Trophoblast cell (in vitro differentiated cells and primary cell): Measurements from ENCODE around the gene SLC43A2.

Experiments used
- DNase-seq, 2 donors: peaks; one replicate each; pipeline ENCODE4 v3.0.0-alpha.2; 2016
- H2AFZ ChIP-seq: 2 replicates; pipeline ENCODE4 v1.6.1; 2013; ENCODE audit warnings: low read length, moderate library complexity, mild to moderate bottlenecking; ENCODE audit not compliant: insufficient read depth, poor library complexity
- H2AK5ac ChIP-seq: 2 replicates; pipeline ENCODE4 v1.6.1; 2013; ENCODE audit warnings: mild to moderate bottlenecking, low read length
- H2BK120ac ChIP-seq: 2 replicates; pipeline ENCODE4 v1.6.1; 2013; ENCODE audit warnings: low read length, mild to moderate bottlenecking, moderate library complexity; ENCODE audit not compliant: insufficient read depth, poor library complexity
- H2BK12ac ChIP-seq: 2 replicates; pipeline ENCODE4 v1.6.1; 2013; ENCODE audit warnings: mild to moderate bottlenecking, low read length, moderate library complexity
- H2BK5ac ChIP-seq: 2 replicates; pipeline ENCODE4 v1.6.1; 2013; ENCODE audit warnings: low read length, low read depth, moderate library complexity, mild to moderate bottlenecking; ENCODE audit not compliant: poor library complexity
- H3K14ac ChIP-seq: 2 replicates; pipeline ENCODE4 v1.6.1; 2013; ENCODE audit warnings: mild to moderate bottlenecking, low read length
- H3K18ac ChIP-seq: 2 replicates; pipeline ENCODE4 v1.6.1; 2013; ENCODE audit warnings: mild to moderate bottlenecking, low read length
- H3K23ac ChIP-seq: 2 replicates; pipeline ENCODE4 v1.6.1; 2013; ENCODE audit warnings: low read length
- H3K27ac ChIP-seq: 2 replicates; pipeline ENCODE4 v1.5.1; 2013; ENCODE audit warnings: low read depth, mild to moderate bottlenecking, inconsistent platforms, low read length, moderate library complexity
- H3K27me3 ChIP-seq: 2 replicates; pipeline ENCODE4 v1.6.1; 2013; ENCODE audit warnings: inconsistent platforms, mild to moderate bottlenecking, low read length, moderate library complexity; ENCODE audit not compliant: insufficient read depth
- H3K36me3 ChIP-seq, 2 experiments: 1 replicate in 1 of 2; 2 replicates in 1 of 2; pipeline ENCODE4 v1.6.1; 2013; ENCODE audit warnings: low read length in 2 of 2, mild to moderate bottlenecking in 2 of 2, moderate library complexity in 1 of 2; ENCODE audit not compliant: insufficient read depth in 2 of 2, control insufficient read depth in 1 of 2
- H3K4ac ChIP-seq: 2 replicates; pipeline ENCODE4 v1.6.1; 2013; ENCODE audit warnings: low read depth, mild to moderate bottlenecking, low read length, moderate library complexity
- H3K4me1 ChIP-seq, 2 experiments: 1 replicate in 1 of 2; 2 replicates in 1 of 2; pipeline ENCODE4 v1.6.1; 2013; ENCODE audit warnings: low read length in 2 of 2, mild to moderate bottlenecking in 2 of 2, moderate library complexity in 1 of 2; ENCODE audit not compliant: insufficient read depth in 2 of 2, control insufficient read depth in 1 of 2
- H3K4me2 ChIP-seq: 2 replicates; pipeline ENCODE4 v1.6.1; 2013; ENCODE audit warnings: inconsistent platforms, mild to moderate bottlenecking, low read length, moderate library complexity
- H3K4me3 ChIP-seq: 2 replicates; pipeline ENCODE4 v1.5.1; 2013; ENCODE audit warnings: mild to moderate bottlenecking, low read depth, low read length, inconsistent platforms
- H3K79me1 ChIP-seq: one replicate; pipeline ENCODE4 v1.6.1; 2013; ENCODE audit warnings: low read length
- H3K79me2 ChIP-seq: 2 replicates; pipeline ENCODE4 v1.6.1; 2013; ENCODE audit warnings: low read length, mild to moderate bottlenecking; ENCODE audit not compliant: control insufficient read depth, insufficient read depth, poor library complexity
- H3K9ac ChIP-seq: 2 replicates; pipeline ENCODE4 v1.6.1; 2013; ENCODE audit warnings: mild to moderate bottlenecking, low read length
- H3K9me3 ChIP-seq: 2 replicates; pipeline ENCODE4 v1.6.1; 2013; ENCODE audit warnings: low read depth, mild to moderate bottlenecking, control low read depth, inconsistent platforms, low read length; ENCODE audit not compliant: insufficient read depth
- H4K12ac ChIP-seq: 2 replicates; pipeline ENCODE4 v1.6.1; 2013; ENCODE audit warnings: low read depth, mild to moderate bottlenecking, low read length, moderate library complexity
- H4K8ac ChIP-seq: 2 replicates; pipeline ENCODE4 v1.6.1; 2013; ENCODE audit warnings: low read depth, mild to moderate bottlenecking, low read length, moderate library complexity
- H4K91ac ChIP-seq: one replicate; pipeline ENCODE4 v1.6.1; 2013; ENCODE audit warnings: low read depth, mild to moderate bottlenecking, low read length, moderate library complexity
- WGBS: extraction: QIAGEN DNeasy Blood & Tissue Kit; methylation state at CpG from one replicate; pipeline ENCODE4 v1.1.7; 2013; ENCODE audit warnings: missing lambda C conversion rate; ENCODE audit not compliant: insufficient read length, insufficient coverage; ENCODE audit errors: extremely low coverage; 5-methylcytosine and 5-hydroxymethylcytosine counted together

Gene SLC43A2

DNA sequence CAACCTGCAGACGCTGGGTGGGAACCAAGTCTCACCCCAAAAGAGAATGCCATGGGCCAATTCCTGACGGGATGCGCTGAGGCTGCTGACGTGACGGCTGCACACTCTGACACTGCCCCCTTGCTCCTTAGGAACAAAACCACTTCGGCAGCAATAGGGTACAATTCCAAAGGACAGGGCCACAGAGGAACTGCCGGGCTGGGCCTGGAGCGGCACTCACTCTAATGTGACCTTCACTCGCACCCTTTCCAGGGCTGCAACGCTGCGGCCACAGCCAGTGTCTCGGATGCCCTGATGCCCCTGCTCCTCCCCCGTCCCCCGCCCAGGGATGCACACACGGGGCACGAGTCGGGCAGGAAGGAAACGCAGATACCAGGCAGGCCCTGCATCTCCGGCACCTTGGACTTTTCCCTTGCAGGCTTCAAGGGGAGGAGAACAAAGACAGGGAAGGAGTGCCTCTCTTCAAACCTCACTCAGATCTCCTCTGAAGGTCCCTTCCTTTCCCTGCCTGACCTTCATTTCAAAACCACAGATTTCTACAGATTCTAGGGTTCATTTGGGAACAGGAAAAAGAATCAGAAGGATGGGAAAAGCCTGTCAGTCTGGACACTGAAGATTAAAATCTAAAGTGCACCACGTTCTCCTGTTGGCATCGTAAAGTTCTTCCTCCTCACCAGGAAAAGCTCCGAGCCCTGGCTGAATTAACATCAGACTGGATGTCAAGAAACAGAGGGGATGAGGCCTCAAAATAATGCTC is 68.4 kb downstream of the SLC43A2 start:
- no peak overlapping the region for H2BK12ac ChIP-seq
- no peak overlapping the region for H3K23ac ChIP-seq
- H3K79me2 ChIP-seq = peaks cover 26% of the 10 kb centered on the region
- H2AK5ac ChIP-seq = peak overlapping the region; percentile 16
- H4K12ac ChIP-seq = no peak overlapping the region
- H2AFZ ChIP-seq = peak overlapping the region; percentile 23
- H4K8ac ChIP-seq = no peak overlapping the region
- no peak overlapping the region for H4K91ac ChIP-seq
- no peaks in the 10 kb centered on the region for H3K27me3 ChIP-seq
- no peak overlapping the region for H3K4me3 ChIP-seq
- no CpG with 5 or more reads among the region's 22 CpGs for WGBS
- H3K18ac ChIP-seq = no peak overlapping the region
- H3K36me3 ChIP-seq = peaks cover 11 to 13% of the 10 kb centered on the region in 2 experiments
- H3K79me1 ChIP-seq = peaks cover 9% of the 10 kb centered on the region
- no peak overlapping the region for H3K9ac ChIP-seq
- H3K9me3 ChIP-seq = no peaks in the 10 kb centered on the region
- no peak overlapping the region for H2BK120ac ChIP-seq
- H3K27ac ChIP-seq = no peak overlapping the region
- DNase-seq = no peak
- no peak overlapping the region for H3K14ac ChIP-seq
- H3K4me2 ChIP-seq = no peak overlapping the region
- no peak overlapping the region for H2BK5ac ChIP-seq
- peaks cover 23 to 33% of the 10 kb centered on the region in 2 experiments for H3K4me1 ChIP-seq
- peak overlapping the region; percentile 24 for H3K4ac ChIP-seq

DNA sequence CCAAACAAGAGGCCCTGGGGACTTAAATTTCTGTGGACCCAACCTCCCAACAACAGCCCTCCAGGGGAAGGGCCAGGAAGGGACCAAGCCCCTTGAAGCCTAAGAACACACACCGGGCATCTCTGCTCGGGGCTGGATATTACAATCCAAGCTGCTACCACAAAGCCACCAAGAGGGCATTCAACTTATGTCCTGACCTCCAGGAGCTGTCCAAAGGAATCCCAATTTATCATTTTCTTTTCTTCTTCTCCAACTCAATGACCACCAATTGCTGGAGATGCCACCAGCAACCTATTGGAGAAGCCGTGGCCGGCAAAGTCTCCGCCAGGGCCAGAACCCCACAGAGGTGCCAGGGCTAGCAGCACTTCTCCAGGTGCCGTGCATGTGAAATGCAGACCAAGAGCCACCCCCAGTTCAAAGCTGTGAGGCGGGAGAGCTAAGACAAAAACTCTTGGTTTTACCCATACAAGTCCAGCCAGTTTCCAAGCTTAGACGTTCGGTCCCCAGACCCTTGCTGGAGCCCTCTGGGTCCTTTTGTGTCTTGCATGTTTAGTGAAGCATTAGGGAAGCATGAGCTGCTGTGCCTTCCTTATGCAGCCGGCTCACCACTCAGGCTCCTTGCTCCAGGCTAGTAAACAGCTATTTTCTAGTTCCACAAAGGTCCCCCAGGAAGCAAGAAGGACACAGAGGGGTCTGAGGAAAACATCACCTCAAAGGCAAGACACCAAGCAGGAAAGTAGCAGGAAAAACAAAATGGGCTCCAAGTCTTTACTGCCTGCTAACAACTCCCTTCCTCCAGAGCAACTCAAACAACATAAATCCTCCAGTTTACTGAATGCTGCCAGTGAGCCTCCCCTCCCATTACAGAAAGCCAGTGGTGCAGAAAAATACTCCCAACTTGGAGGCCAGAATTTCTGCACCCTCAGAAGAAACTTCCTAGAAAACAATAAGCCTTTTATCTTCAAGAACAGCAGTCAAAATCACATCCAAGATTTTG is 69.3 kb downstream of the SLC43A2 start:
- H2BK5ac ChIP-seq = no peak overlapping the region
- H3K27ac ChIP-seq = peak overlapping the region; percentile 32
- no CpG with 5 or more reads among the region's 10 CpGs for WGBS
- no peak overlapping the region for H2BK12ac ChIP-seq
- H2BK120ac ChIP-seq = no peak overlapping the region
- no peak for DNase-seq
- no peak overlapping the region for H3K18ac ChIP-seq
- H3K4me2 ChIP-seq = no peak overlapping the region
- H4K8ac ChIP-seq = no peak overlapping the region
- peaks cover 12% of the 10 kb centered on the region for H3K79me1 ChIP-seq
- no peak overlapping the region for H2AK5ac ChIP-seq
- H4K12ac ChIP-seq = no peak overlapping the region
- peaks cover 28 to 38% of the 10 kb centered on the region in 2 experiments for H3K4me1 ChIP-seq
- no peak overlapping the region for H2AFZ ChIP-seq
- no peaks in the 10 kb centered on the region for H3K27me3 ChIP-seq
- no peak overlapping the region for H3K4me3 ChIP-seq
- H4K91ac ChIP-seq = no peak overlapping the region
- H3K36me3 ChIP-seq = peaks cover 11 to 13% of the 10 kb centered on the region in 2 experiments
- peak overlapping the region; percentile 34 for H3K4ac ChIP-seq
- H3K23ac ChIP-seq = no peak overlapping the region
- no peak overlapping the region for H3K9ac ChIP-seq
- H3K79me2 ChIP-seq = peaks cover 26% of the 10 kb centered on the region
- no peak overlapping the region for H3K14ac ChIP-seq
- no peaks in the 10 kb centered on the region for H3K9me3 ChIP-seq

DNA sequence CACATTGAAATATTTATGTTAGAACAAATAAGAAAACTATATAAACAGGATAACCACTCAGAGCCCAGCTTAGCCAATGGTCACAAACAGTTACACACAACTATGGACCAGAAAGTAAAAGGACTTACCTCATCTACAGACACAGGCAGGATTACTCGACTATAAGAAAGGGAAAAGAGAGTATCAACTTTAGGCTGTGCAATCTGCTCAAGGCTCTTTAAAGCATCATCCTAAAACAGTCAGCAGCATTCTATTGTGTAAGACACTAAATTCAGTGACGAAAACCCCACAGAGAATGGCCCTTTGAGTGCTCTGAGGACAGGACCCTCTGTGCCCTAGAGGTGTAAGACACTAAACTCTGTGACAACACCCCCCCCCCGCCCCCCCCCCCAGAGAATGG is 70.2 kb downstream of the SLC43A2 start:
- no peak overlapping the region for H3K18ac ChIP-seq
- no CpG with 5 or more reads among the region's 3 CpGs for WGBS
- no peak overlapping the region for H4K8ac ChIP-seq
- H3K27ac ChIP-seq = no peak overlapping the region
- H3K23ac ChIP-seq = no peak overlapping the region
- H2BK12ac ChIP-seq = no peak overlapping the region
- no peaks in the 10 kb centered on the region for H3K27me3 ChIP-seq
- H2AFZ ChIP-seq = no peak overlapping the region
- no peak overlapping the region for H2BK120ac ChIP-seq
- H3K79me1 ChIP-seq = peaks cover 12% of the 10 kb centered on the region
- DNase-seq = no peak
- H2AK5ac ChIP-seq = no peak overlapping the region
- peaks cover 26% of the 10 kb centered on the region for H3K79me2 ChIP-seq
- H2BK5ac ChIP-seq = no peak overlapping the region
- no peak overlapping the region for H3K4me2 ChIP-seq
- no peak overlapping the region for H3K4ac ChIP-seq
- no peak overlapping the region for H3K4me3 ChIP-seq
- H3K36me3 ChIP-seq = peaks cover 11 to 17% of the 10 kb centered on the region in 2 experiments
- no peak overlapping the region for H4K12ac ChIP-seq
- no peak overlapping the region for H3K9ac ChIP-seq
- H4K91ac ChIP-seq = no peak overlapping the region
- no peak overlapping the region for H3K14ac ChIP-seq
- no peaks in the 10 kb centered on the region for H3K9me3 ChIP-seq
- peaks cover 33 to 44% of the 10 kb centered on the region in 2 experiments for H3K4me1 ChIP-seq

DNA sequence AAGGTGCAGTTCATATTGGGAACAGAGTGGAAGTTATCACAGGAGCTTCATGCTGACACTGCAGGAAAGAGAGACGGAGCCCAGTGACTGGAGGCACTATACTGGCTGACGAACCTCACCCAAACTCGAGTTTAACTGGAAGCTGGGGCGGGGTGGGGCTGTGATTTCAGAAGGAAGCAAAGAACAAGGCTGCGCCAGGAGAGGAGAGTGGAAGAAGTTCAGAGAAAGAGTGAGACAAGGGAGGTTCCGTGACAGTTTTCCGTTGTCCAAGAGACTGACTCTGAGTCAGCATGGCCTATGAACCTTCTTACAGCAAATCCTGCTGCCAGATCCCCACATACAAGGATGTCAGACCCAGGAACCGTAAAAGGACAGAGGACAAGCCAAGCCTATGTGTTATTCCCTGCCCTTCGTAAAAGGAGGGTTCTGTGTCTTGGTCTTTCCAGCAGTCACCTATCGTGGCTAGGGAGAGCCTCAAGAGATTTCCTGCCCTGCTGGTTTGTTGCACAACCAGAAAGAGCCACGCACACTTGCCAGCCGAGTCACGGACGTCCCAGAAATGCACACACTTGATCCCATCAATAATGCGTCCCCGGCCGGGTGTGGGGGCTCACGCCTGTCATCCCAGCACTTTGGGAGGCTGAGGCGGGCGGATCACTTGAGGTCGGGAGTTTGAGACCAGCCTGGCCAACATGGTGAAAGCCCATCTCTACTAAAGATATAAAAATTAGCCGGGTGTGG is 71.1 kb downstream of the SLC43A2 start:
- Histone ChIP-seq H3K27ac (no peak overlapping the region), H3K4me3 (no peak overlapping the region), H3K18ac (no peak overlapping the region), H3K4me2 (no peak overlapping the region), H3K36me3 (peaks cover 15 to 22% of the 10 kb centered on the region in 2 experiments), H3K79me2 (peaks cover 26% of the 10 kb centered on the region), H3K9me3 (no peaks in the 10 kb centered on the region), H2BK12ac (no peak overlapping the region), H3K23ac (no peak overlapping the region), H2AFZ (no peak overlapping the region), H4K12ac (no peak overlapping the region), H3K9ac (no peak overlapping the region), H2BK120ac (no peak overlapping the region), H3K14ac (no peak overlapping the region), H3K4me1 (peaks cover 34 to 49% of the 10 kb centered on the region in 2 experiments), H4K8ac (no peak overlapping the region), H3K79me1 (peaks cover 9% of the 10 kb centered on the region), H2BK5ac (no peak overlapping the region), H4K91ac (no peak overlapping the region), H3K4ac (no peak overlapping the region), H2AK5ac (no peak overlapping the region), H3K27me3 (no peaks in the 10 kb centered on the region)
- no CpG with 5 or more reads among the region's 22 CpGs for WGBS
- peak; percentile 54 to 72 for DNase-seq
